ENCODE results near the gene SAFB2. TPM values are rescaled to one million over a fixed set of nuclear protein-coding genes. Genes with fewer than 3 reads are reported as not detected.
A peak's percentile ranks its signal among the peaks of the same experiment; 100 is the strongest.

SAFB2 gene
- total and polyA plus RNA-seq, 2 of the 13 experiments (the other 11 are each of a cell fraction or from before 2014, with no cell fraction given), result 11.2 to 31.5 TPM

DNA sequence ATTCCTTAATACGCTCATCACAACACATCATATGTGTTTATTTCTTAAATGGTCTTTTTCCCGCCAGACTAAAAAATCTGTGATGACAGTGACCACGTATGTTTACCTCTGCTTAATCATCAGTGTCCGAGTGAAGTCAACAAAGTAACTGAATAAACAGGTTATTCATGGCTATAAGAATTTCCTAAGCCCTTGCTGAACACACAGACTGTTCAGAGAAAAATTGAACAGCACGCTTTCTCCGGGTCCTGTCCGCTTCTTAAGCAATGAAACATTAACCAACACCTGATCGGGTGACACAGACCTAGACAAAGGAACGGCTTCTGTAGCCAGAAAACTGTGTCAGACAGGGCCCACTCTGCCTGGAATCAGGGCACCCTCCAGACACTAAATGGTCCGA lies 14.3 kb downstream of the SAFB2 start:
- Histone ChIP-seq H3K9me3 (ENCODE audit: low read length) (no peaks in the 10 kb centered on the region), H2AFZ (ENCODE audit: low read length) (no peak overlapping the region), H3K4me1 (ENCODE audit: insufficient read depth, low read length) (peaks cover 27% of the 10 kb centered on the region), H3K79me2 (ENCODE audit: insufficient read depth, low read length) (peaks cover 13% of the 10 kb centered on the region), H4K20me1 (ENCODE audit: insufficient read depth, low read length) (no peaks in the 10 kb centered on the region), H3K4me3 (replicated peaks in 1 of 3; ENCODE audit: insufficient read depth in 1 of 3, low read depth in 2 of 3, low read length in 3 of 3) (no peak overlapping the region), H3K27ac (ENCODE audit: extremely low read length, insufficient read depth, low read length) (peak overlapping the region; percentile 41), H3K36me3 (replicated peaks in 1 of 2; ENCODE audit: control insufficient read depth in 1 of 2, insufficient read depth in 2 of 2, low read length in 2 of 2) (peaks cover 34 to 80% of the 10 kb centered on the region in 2 experiments), H3K9ac (ENCODE audit: insufficient read depth, low read depth, low read length) (peak overlapping the region; percentile 51), H3K4me2 (ENCODE audit: low read depth, low read length) (no peak overlapping the region), H3K27me3 (ENCODE audit: control insufficient read depth in 1 of 2, insufficient read depth in 2 of 2, low read length in 2 of 2) (no peaks in the 10 kb centered on the region)
- ChIA-PET CTCF (ENCODE audit: low intra/inter-chr PET ratio, low total read pairs) (no interaction called here), POLR2A (no interaction called here)
- intact Hi-C loops (cut with micrococcal nuclease; ENCODE audit: unreplicated experiment), result no loop called here
- BruUV-seq (replicated peaks), result no TSS peak
- no peak for FAIRE-seq
- in situ Hi-C loops (cut with HindIII; ENCODE audit: extremely low pct_ligation_motif_present, low pct_unique_long_range_greater_than_20kb), result no loop called here
- TF ChIP-seq CEBPB (IDR thresholded peaks at IDR 0.05; ENCODE audit: borderline replicate concordance, low read depth, low read length), result 0 out of 2 replicates have a peak, but pooled peaks have one; percentile 8
- no peak for TF ChIP-seq ZNF530 (CRISPR knock-in tag; IDR thresholded peaks at IDR 0.05; ENCODE audit: low read depth)
- TF ChIP-seq, protein P1, sequence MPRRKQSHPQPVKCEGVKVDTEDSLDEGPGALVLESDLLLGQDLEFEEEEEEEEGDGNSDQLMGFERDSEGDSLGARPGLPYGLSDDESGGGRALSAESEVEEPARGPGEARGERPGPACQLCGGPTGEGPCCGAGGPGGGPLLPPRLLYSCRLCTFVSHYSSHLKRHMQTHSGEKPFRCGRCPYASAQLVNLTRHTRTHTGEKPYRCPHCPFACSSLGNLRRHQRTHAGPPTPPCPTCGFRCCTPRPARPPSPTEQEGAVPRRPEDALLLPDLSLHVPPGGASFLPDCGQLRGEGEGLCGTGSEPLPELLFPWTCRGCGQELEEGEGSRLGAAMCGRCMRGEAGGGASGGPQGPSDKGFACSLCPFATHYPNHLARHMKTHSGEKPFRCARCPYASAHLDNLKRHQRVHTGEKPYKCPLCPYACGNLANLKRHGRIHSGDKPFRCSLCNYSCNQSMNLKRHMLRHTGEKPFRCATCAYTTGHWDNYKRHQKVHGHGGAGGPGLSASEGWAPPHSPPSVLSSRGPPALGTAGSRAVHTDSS (CRISPR knock-in tag; conservative IDR thresholded peaks at IDR 0.05), result no peak
- TF ChIP-seq FOSL1 (CRISPR knock-in tag; IDR thresholded peaks at IDR 0.05; ENCODE audit: borderline replicate concordance), result no peak
- 0 out of 2 replicates have a peak, but pooled peaks have one; percentile 1 for TF ChIP-seq RBFOX2 (IDR thresholded peaks at IDR 0.05; ENCODE audit: low read depth, low read length)
- TF ChIP-seq TEAD2 (CRISPR knock-in tag; IDR thresholded peaks at IDR 0.05), result no peak
- TF ChIP-seq ATRX (CRISPR knock-in tag; IDR thresholded peaks at IDR 0.05; ENCODE audit: borderline replicate concordance), result no peak
- no peak for TF ChIP-seq KMT2A (CRISPR knock-in tag; IDR thresholded peaks at IDR 0.05)
- TF ChIP-seq XRCC5 (optimal IDR thresholded peaks at IDR 0.05; ENCODE audit: low read length), result no peak
- TF ChIP-seq, protein P2, sequence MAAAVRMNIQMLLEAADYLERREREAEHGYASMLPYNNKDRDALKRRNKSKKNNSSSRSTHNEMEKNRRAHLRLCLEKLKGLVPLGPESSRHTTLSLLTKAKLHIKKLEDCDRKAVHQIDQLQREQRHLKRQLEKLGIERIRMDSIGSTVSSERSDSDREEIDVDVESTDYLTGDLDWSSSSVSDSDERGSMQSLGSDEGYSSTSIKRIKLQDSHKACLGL (CRISPR knock-in tag; IDR thresholded peaks at IDR 0.05), result no peak
- TF ChIP-seq ZNF563 (CRISPR knock-in tag; IDR thresholded peaks at IDR 0.05), result no peak
- TF ChIP-seq TBX3 (IDR thresholded peaks at IDR 0.05; ENCODE audit: borderline replicate concordance), result no peak
- TF ChIP-seq EP300 (IDR thresholded peaks at IDR 0.05; ENCODE audit: low read depth in 2 of 2, low read length in 2 of 2), result 0 out of 4 replicates have a peak, but pooled peaks of 1 of the 2 experiments have one; percentile 13
- TF ChIP-seq EP300 (CRISPR knock-in tag; IDR thresholded peaks at IDR 0.05; ENCODE audit: borderline replicate concordance), result no peak
- 65% methylated on average over 9 of the region's 10 CpGs for WGBS (ENCODE audit: low lambda C conversion rate)
- DNase-seq (ENCODE audit: low spot score), result peak; percentile 28
- ATAC-seq, result peak; percentile 38
